ENCODE results near the gene CHD3.
"Not testable (repeated sequence)": the region's sequence is repeated elsewhere in the genome, so short reads cannot be mapped to it uniquely, and the experiment has no call there.

Gene CHD3

GRCh38 chr17:7940034-7940433 lies 51.4 kb downstream of the CHD3 start:
- DNase-seq, result no peak

GRCh38 chr17:7940743-7941142 lies 52.2 kb downstream of the CHD3 start:
- no peak for DNase-seq

- no peak for DNase-seq
These were observed 54.7 kb downstream of the CHD3 start for GRCh38 chr17:7943291-7943690.

GRCh38 chr17:7944326-7944725 lies 55.7 kb downstream of the CHD3 start:
- DNase-seq, result no peak

GRCh38 chr17:7945651-7946050 lies 57.1 kb downstream of the CHD3 start:
- DNase-seq, result no peak

- no peak for DNase-seq
These were observed 57.9 kb downstream of the CHD3 start for GRCh38 chr17:7946441-7946840.

- no peak for DNase-seq
These were observed 59.1 kb downstream of the CHD3 start for GRCh38 chr17:7947651-7948050.

GRCh38 chr17:7950578-7950977 lies 62.0 kb downstream of the CHD3 start:
- no peak for DNase-seq

GRCh38 chr17:7951143-7951792 lies 62.7 kb downstream of the CHD3 start:
- no peak for DNase-seq

- not testable (repeated sequence) for DNase-seq
These were observed 64.7 kb downstream of the CHD3 start for GRCh38 chr17:7953266-7953665.

GRCh38 chr17:7955414-7956227 lies 67.0 kb downstream of the CHD3 start:
- DNase-seq, result no peak

- DNase-seq, result no peak
These were observed 67.8 kb downstream of the CHD3 start for GRCh38 chr17:7956228-7956965.

GRCh38 chr17:7959503-7960253 lies 71.1 kb downstream of the CHD3 start:
- no peak for DNase-seq

- no peak for DNase-seq
These were observed 72.8 kb downstream of the CHD3 start for GRCh38 chr17:7961421-7961820.

Data from NCI-H146 (cell line).